Lower lobe of right lung (tissue), 2 donors: ENCODE results near the gene JAG1. TPM values are rescaled to one million over a fixed set of nuclear protein-coding genes. Genes with fewer than 3 reads are reported as not detected.

Experiments used
- ATAC-seq, 2 donors: fragments of 200-7000 bp; cut with Tn5 transposase; one replicate each; pipeline ENCODE4 v1.9.1; 2020 to 2022; ENCODE audit warnings: mild to moderate bottlenecking in 2 of 2, moderate library complexity in 2 of 2
- DNase-seq: peaks from one replicate; pipeline ENCODE4 v3.0.0-alpha.2; 2020
- H3K27ac ChIP-seq: fragments of 200-600 bp; one replicate; pipeline ENCODE4 v1.8.0; 2022
- H3K27me3 ChIP-seq: fragments of 200-600 bp; one replicate; pipeline ENCODE4 v1.8.0; 2022; ENCODE audit warnings: low read depth
- H3K36me3 ChIP-seq: fragments of 200-600 bp; one replicate; pipeline ENCODE4 v1.8.0; 2022; ENCODE audit warnings: mild to moderate bottlenecking
- H3K4me1 ChIP-seq: fragments of 200-600 bp; one replicate; pipeline ENCODE4 v1.8.0; 2022
- H3K4me3 ChIP-seq: fragments of 200-600 bp; one replicate; pipeline ENCODE4 v1.8.0; 2022; ENCODE audit warnings: mild to moderate bottlenecking
- H3K9me3 ChIP-seq: fragments of 200-600 bp; one replicate; pipeline ENCODE4 v1.8.0; 2022
- CTCF ChIP-seq: fragments of 200-600 bp; IDR thresholded peaks from one replicate; pipeline ENCODE4 v1.8.0; 2022; ENCODE audit warnings: antibody characterized with exemption, mild to moderate bottlenecking
- intact Hi-C: fragments of 100-400 bp; cut with DNase I; formaldehyde crosslinking; loops from one replicate; pipeline ENCODE4 v1.11.0; 2022
- total RNA-seq: library from RNA; stranded (reverse); fragmentation: NEBNext Ultra II Directional; extraction: Animal tissue kit (Norgen Biotek cat#: 25700); gene quantifications from one replicate; pipeline ENCODE4 v1.2.1, GENCODE V29; 2021
- donor health status: DM: no; HTN: yes; CAD: no; lungs with severe emphysema.

Gene JAG1
- total RNA-seq, 1 donor from 2014 or later: 60.1 TPM

- DNase-seq: no peak
These were observed 62.4 kb downstream of the JAG1 start for GRCh38 chr20:10611357-10611756.

GRCh38 chr20:10610251-10610650 lies 63.5 kb downstream of the JAG1 start:
- intact Hi-C loops: no loop called here

More at GRCh38 chr20:10611357-10611756, 62.4 kb downstream of the JAG1 start:
- H3K4me1 ChIP-seq: no peaks in the 10 kb centered on the region
- H3K36me3 ChIP-seq: no peaks in the 10 kb centered on the region
- no peaks in the 10 kb centered on the region for H3K9me3 ChIP-seq
- peak; percentile 37 to 63 for ATAC-seq
- TF ChIP-seq CTCF: peak; percentile 55
- no peak overlapping the region for H3K27ac ChIP-seq
- no peaks in the 10 kb centered on the region for H3K27me3 ChIP-seq
- H3K4me3 ChIP-seq: no peak overlapping the region
- intact Hi-C loops: no loop called here

GRCh38 chr20:10609770-10610169 lies 64.0 kb downstream of the JAG1 start:
- Histone ChIP-seq H3K4me1 (peaks cover 3% of the 10 kb centered on the region), H3K4me3 (no peak overlapping the region), H3K36me3 (no peaks in the 10 kb centered on the region), H3K9me3 (no peaks in the 10 kb centered on the region), H3K27me3 (no peaks in the 10 kb centered on the region), H3K27ac (peak overlapping the region; percentile 61)
- no peak for TF ChIP-seq CTCF
- intact Hi-C loops: no loop called here
- ATAC-seq (no peak), DNase-seq (no peak)

More at GRCh38 chr20:10610251-10610650, 63.5 kb downstream of the JAG1 start:
- no peak for TF ChIP-seq CTCF
- Histone ChIP-seq H3K27ac (no peak overlapping the region), H3K4me3 (no peak overlapping the region), H3K9me3 (no peaks in the 10 kb centered on the region), H3K4me1 (no peaks in the 10 kb centered on the region), H3K27me3 (no peaks in the 10 kb centered on the region), H3K36me3 (no peaks in the 10 kb centered on the region)
- ATAC-seq: peak in 1 of 2 donors; percentile 34
- DNase-seq: no peak

GRCh38 chr20:10609276-10609675 lies 64.5 kb downstream of the JAG1 start:
- intact Hi-C loops: no loop called here
- peak overlapping the region; percentile 61 for H3K27ac ChIP-seq

GRCh38 chr20:10605547-10606195 lies 68.1 kb downstream of the JAG1 start:
- DNase-seq: no peak
- intact Hi-C loops: no loop called here
- peaks cover 3% of the 10 kb centered on the region for H3K36me3 ChIP-seq
- H3K4me1 ChIP-seq: peaks cover 4% of the 10 kb centered on the region
- H3K27ac ChIP-seq: no peak overlapping the region
- no peaks in the 10 kb centered on the region for H3K27me3 ChIP-seq
- no peak for TF ChIP-seq CTCF
- H3K4me3 ChIP-seq: no peak overlapping the region
- ATAC-seq: no peak
- no peaks in the 10 kb centered on the region for H3K9me3 ChIP-seq

More at GRCh38 chr20:10609276-10609675, 64.5 kb downstream of the JAG1 start:
- ATAC-seq: peak; percentile 23 to 36
- no peak for DNase-seq
- Histone ChIP-seq H3K4me1 (peaks cover 4% of the 10 kb centered on the region), H3K4me3 (no peak overlapping the region), H3K27me3 (no peaks in the 10 kb centered on the region), H3K9me3 (no peaks in the 10 kb centered on the region), H3K36me3 (no peaks in the 10 kb centered on the region)
- TF ChIP-seq CTCF: no peak
